ENCODE results near the gene ARHGEF38.

Gene ARHGEF38

GRCh38 chr4:105541420-105541819 lies 11.0 kb upstream of the ARHGEF38 start:
- Histone ChIP-seq H3K9ac (ENCODE audit: low read depth, low read length) (no peak overlapping the region), H3K4me3 (ENCODE audit: low read length) (no peak overlapping the region), H3K27me3 (ENCODE audit: control insufficient read depth, insufficient read depth, low read length) (no peaks in the 10 kb centered on the region), H3K4me2 (ENCODE audit: low read length) (no peak overlapping the region), H3K36me3 (ENCODE audit: insufficient read depth, low read length) (no peaks in the 10 kb centered on the region), H3K4me1 (ENCODE audit: control insufficient read depth, insufficient read depth, low read length) (no peaks in the 10 kb centered on the region), H3K9me3 (replicated peaks; ENCODE audit: low read length) (no peaks in the 10 kb centered on the region)

DNA sequence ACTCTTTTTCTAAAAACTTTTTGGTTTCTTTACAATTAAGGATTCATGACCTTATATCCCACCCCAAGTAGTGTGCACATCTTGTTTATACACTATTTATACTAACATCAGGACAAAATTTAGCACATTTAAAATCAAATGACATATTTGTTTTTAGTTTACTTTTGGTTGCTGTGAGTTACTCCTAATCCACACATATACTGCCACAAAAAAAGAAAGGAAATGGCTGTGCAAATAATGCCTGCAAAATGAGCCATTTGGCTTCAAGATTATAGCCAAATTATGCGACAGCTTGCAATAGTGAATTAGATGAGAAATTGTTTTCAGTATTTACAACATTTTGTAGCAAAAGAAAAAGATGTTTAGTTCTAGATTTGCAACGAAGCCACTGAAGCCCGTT lies 10.4 kb upstream of the ARHGEF38 start:
- H3K9me3 ChIP-seq (replicated peaks; ENCODE audit: low read length): no peaks in the 10 kb centered on the region

GRCh38 chr4:105543346-105543745 lies 9.1 kb upstream of the ARHGEF38 start:
- H3K36me3 ChIP-seq (ENCODE audit: insufficient read depth, low read length): no peaks in the 10 kb centered on the region
- no peak overlapping the region for H3K4me2 ChIP-seq (ENCODE audit: low read length)
- H3K9me3 ChIP-seq (replicated peaks; ENCODE audit: low read length): no peaks in the 10 kb centered on the region
- H3K27me3 ChIP-seq (ENCODE audit: control insufficient read depth, insufficient read depth, low read length): no peaks in the 10 kb centered on the region
- no peak overlapping the region for H3K4me3 ChIP-seq (ENCODE audit: low read length)
- no peaks in the 10 kb centered on the region for H3K4me1 ChIP-seq (ENCODE audit: control insufficient read depth, insufficient read depth, low read length)
- H3K9ac ChIP-seq (ENCODE audit: low read depth, low read length): no peak overlapping the region

More for the DNA sequence above, 10.4 kb upstream of the ARHGEF38 start:
- Histone ChIP-seq H3K27me3 (ENCODE audit: control insufficient read depth, insufficient read depth, low read length) (no peaks in the 10 kb centered on the region), H3K9ac (ENCODE audit: low read depth, low read length) (no peak overlapping the region), H3K4me1 (ENCODE audit: control insufficient read depth, insufficient read depth, low read length) (no peaks in the 10 kb centered on the region), H3K4me2 (ENCODE audit: low read length) (no peak overlapping the region), H3K4me3 (ENCODE audit: low read length) (no peak overlapping the region), H3K36me3 (ENCODE audit: insufficient read depth, low read length) (no peaks in the 10 kb centered on the region)

GRCh38 chr4:105543881-105544280 lies 8.5 kb upstream of the ARHGEF38 start:
- H3K4me3 ChIP-seq (ENCODE audit: low read length): no peak overlapping the region
- H3K9me3 ChIP-seq (replicated peaks; ENCODE audit: low read length): no peaks in the 10 kb centered on the region
- H3K36me3 ChIP-seq (ENCODE audit: insufficient read depth, low read length): no peaks in the 10 kb centered on the region
- peaks cover 4% of the 10 kb centered on the region for H3K4me1 ChIP-seq (ENCODE audit: control insufficient read depth, insufficient read depth, low read length)
- H3K27me3 ChIP-seq (ENCODE audit: control insufficient read depth, insufficient read depth, low read length): no peaks in the 10 kb centered on the region
- no peak overlapping the region for H3K9ac ChIP-seq (ENCODE audit: low read depth, low read length)
- H3K4me2 ChIP-seq (ENCODE audit: low read length): no peak overlapping the region

- H3K4me3 ChIP-seq (ENCODE audit: low read length): no peak overlapping the region
- no peaks in the 10 kb centered on the region for H3K36me3 ChIP-seq (ENCODE audit: insufficient read depth, low read length)
- no peaks in the 10 kb centered on the region for H3K27me3 ChIP-seq (ENCODE audit: control insufficient read depth, insufficient read depth, low read length)
- H3K9me3 ChIP-seq (replicated peaks; ENCODE audit: low read length): no peaks in the 10 kb centered on the region
- no peak overlapping the region for H3K9ac ChIP-seq (ENCODE audit: low read depth, low read length)
- H3K4me1 ChIP-seq (ENCODE audit: control insufficient read depth, insufficient read depth, low read length): peaks cover 4% of the 10 kb centered on the region
- H3K4me2 ChIP-seq (ENCODE audit: low read length): no peak overlapping the region
Measured at GRCh38 chr4:105544520-105545286, 7.7 kb upstream of the ARHGEF38 start.

DNA sequence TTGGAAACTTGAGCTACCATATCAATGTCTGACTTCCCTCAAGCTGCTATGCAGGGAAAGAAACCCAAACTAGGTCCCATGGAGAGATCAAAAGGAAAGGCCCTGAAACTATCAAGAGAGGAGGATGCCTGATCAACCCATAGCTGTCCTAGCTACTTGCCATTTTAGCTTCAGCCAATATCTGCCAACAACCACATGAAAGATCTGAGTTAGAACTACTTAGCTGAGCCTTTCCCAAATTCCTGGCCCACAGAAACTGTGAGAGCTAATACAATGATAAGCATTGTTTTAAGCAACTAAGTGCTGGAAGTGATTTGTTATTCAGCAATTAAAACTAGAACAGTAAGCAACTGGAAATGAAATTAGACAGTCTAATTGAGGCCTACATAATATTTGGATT lies 6.3 kb upstream of the ARHGEF38 start:
- peaks cover 4% of the 10 kb centered on the region for H3K4me1 ChIP-seq (ENCODE audit: control insufficient read depth, insufficient read depth, low read length)
- H3K4me3 ChIP-seq (ENCODE audit: low read length): no peak overlapping the region
- H3K36me3 ChIP-seq (ENCODE audit: insufficient read depth, low read length): no peaks in the 10 kb centered on the region
- H3K9ac ChIP-seq (ENCODE audit: low read depth, low read length): no peak overlapping the region
- no peaks in the 10 kb centered on the region for H3K9me3 ChIP-seq (replicated peaks; ENCODE audit: low read length)
- no peaks in the 10 kb centered on the region for H3K27me3 ChIP-seq (ENCODE audit: control insufficient read depth, insufficient read depth, low read length)
- no peak overlapping the region for H3K4me2 ChIP-seq (ENCODE audit: low read length)

GRCh38 chr4:105547769-105548168 lies 4.7 kb upstream of the ARHGEF38 start:
- no peak overlapping the region for H3K9ac ChIP-seq (ENCODE audit: low read depth, low read length)
- peaks cover 7% of the 10 kb centered on the region for H3K4me1 ChIP-seq (ENCODE audit: control insufficient read depth, insufficient read depth, low read length)
- no peak overlapping the region for H3K4me3 ChIP-seq (ENCODE audit: low read length)
- H3K27me3 ChIP-seq (ENCODE audit: control insufficient read depth, insufficient read depth, low read length): no peaks in the 10 kb centered on the region
- H3K36me3 ChIP-seq (ENCODE audit: insufficient read depth, low read length): no peaks in the 10 kb centered on the region
- H3K4me2 ChIP-seq (ENCODE audit: low read length): no peak overlapping the region
- H3K9me3 ChIP-seq (replicated peaks; ENCODE audit: low read length): no peaks in the 10 kb centered on the region

- Histone ChIP-seq H3K4me3 (ENCODE audit: low read length) (no peak overlapping the region), H3K9me3 (replicated peaks; ENCODE audit: low read length) (no peaks in the 10 kb centered on the region), H3K27me3 (ENCODE audit: control insufficient read depth, insufficient read depth, low read length) (no peaks in the 10 kb centered on the region), H3K36me3 (ENCODE audit: insufficient read depth, low read length) (no peaks in the 10 kb centered on the region), H3K4me2 (ENCODE audit: low read length) (no peak overlapping the region), H3K9ac (ENCODE audit: low read depth, low read length) (no peak overlapping the region), H3K4me1 (ENCODE audit: control insufficient read depth, insufficient read depth, low read length) (peaks cover 7% of the 10 kb centered on the region)
Measured at GRCh38 chr4:105548483-105548882, 3.9 kb upstream of the ARHGEF38 start.

GRCh38 chr4:105550641-105551040 lies 1.8 kb upstream of the ARHGEF38 start:
- Histone ChIP-seq H3K27me3 (ENCODE audit: control insufficient read depth, insufficient read depth, low read length) (no peaks in the 10 kb centered on the region), H3K4me3 (ENCODE audit: low read length) (no peak overlapping the region), H3K9ac (ENCODE audit: low read depth, low read length) (no peak overlapping the region), H3K4me1 (ENCODE audit: control insufficient read depth, insufficient read depth, low read length) (peaks cover 7% of the 10 kb centered on the region), H3K9me3 (replicated peaks; ENCODE audit: low read length) (no peaks in the 10 kb centered on the region), H3K36me3 (ENCODE audit: insufficient read depth, low read length) (no peaks in the 10 kb centered on the region), H3K4me2 (ENCODE audit: low read length) (no peak overlapping the region)

DNA sequence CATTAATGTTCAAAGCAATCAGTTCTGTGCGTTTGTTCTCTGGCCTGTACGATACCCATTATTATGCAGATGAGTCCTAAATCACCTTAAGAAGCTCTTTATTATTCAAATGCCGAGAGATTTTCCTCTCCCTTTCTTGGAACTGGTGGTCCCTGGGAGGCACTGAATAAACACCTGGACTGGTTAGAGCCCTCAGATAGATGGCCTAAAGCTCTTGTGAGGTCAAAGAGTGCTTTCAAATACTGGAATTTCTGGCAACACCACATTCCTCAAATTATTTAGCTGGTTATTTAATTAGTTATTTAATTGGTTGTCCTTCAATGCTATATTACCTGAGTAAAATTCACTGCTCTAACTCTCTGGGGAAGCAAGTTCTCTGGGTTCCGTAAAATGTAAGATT lies 3.0 kb downstream of the ARHGEF38 start:
- H3K4me2 ChIP-seq (ENCODE audit: low read length): no peak overlapping the region
- peaks cover 7% of the 10 kb centered on the region for H3K4me1 ChIP-seq (ENCODE audit: control insufficient read depth, insufficient read depth, low read length)
- no peak overlapping the region for H3K4me3 ChIP-seq (ENCODE audit: low read length)
- H3K9me3 ChIP-seq (replicated peaks; ENCODE audit: low read length): no peaks in the 10 kb centered on the region
- H3K36me3 ChIP-seq (ENCODE audit: insufficient read depth, low read length): no peaks in the 10 kb centered on the region
- H3K9ac ChIP-seq (ENCODE audit: low read depth, low read length): no peak overlapping the region
- no peaks in the 10 kb centered on the region for H3K27me3 ChIP-seq (ENCODE audit: control insufficient read depth, insufficient read depth, low read length)

- Histone ChIP-seq H3K4me3 (ENCODE audit: low read length) (no peak overlapping the region), H3K27me3 (ENCODE audit: control insufficient read depth, insufficient read depth, low read length) (no peaks in the 10 kb centered on the region), H3K9me3 (replicated peaks; ENCODE audit: low read length) (no peaks in the 10 kb centered on the region), H3K4me2 (ENCODE audit: low read length) (no peak overlapping the region), H3K9ac (ENCODE audit: low read depth, low read length) (no peak overlapping the region), H3K36me3 (ENCODE audit: insufficient read depth, low read length) (no peaks in the 10 kb centered on the region), H3K4me1 (ENCODE audit: control insufficient read depth, insufficient read depth, low read length) (peaks cover 12% of the 10 kb centered on the region)
Measured at GRCh38 chr4:105556206-105556605, 3.8 kb downstream of the ARHGEF38 start.

DNA sequence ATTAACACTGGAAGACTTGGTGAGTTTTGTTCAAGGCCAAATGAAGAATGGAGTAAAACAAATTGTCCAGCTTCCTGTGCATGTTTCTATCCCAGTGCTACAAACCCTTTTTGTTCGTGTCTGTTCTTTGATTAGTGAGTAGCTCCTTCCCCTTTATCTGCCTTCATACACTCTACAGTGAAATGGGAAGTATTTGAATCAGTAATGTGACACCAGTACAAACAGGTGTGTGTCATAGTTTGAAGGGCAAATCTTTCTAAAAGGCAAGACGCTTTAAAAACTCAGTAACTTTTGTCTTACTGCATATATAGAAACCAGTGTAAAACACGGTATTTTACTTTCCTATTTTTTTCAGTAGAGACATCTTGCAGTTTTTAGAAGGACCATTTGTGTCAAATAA lies 5.9 kb downstream of the ARHGEF38 start:
- H3K4me1 ChIP-seq (ENCODE audit: control insufficient read depth, insufficient read depth, low read length): peaks cover 8% of the 10 kb centered on the region
- H3K36me3 ChIP-seq (ENCODE audit: insufficient read depth, low read length): no peaks in the 10 kb centered on the region
- no peak overlapping the region for H3K4me2 ChIP-seq (ENCODE audit: low read length)
- no peaks in the 10 kb centered on the region for H3K9me3 ChIP-seq (replicated peaks; ENCODE audit: low read length)
- H3K9ac ChIP-seq (ENCODE audit: low read depth, low read length): no peak overlapping the region
- no peak overlapping the region for H3K4me3 ChIP-seq (ENCODE audit: low read length)
- no peaks in the 10 kb centered on the region for H3K27me3 ChIP-seq (ENCODE audit: control insufficient read depth, insufficient read depth, low read length)
